ENCODE results near the gene DST. TPM values are rescaled to one million over a fixed set of nuclear protein-coding genes. Genes with fewer than 3 reads are reported as not detected.

DST gene
- total and polyA plus RNA-seq, 2 of the 8 experiments (the other 6 are each of a cell fraction or from before 2014, with no cell fraction given), result 49.4 to 116 TPM

DNA sequence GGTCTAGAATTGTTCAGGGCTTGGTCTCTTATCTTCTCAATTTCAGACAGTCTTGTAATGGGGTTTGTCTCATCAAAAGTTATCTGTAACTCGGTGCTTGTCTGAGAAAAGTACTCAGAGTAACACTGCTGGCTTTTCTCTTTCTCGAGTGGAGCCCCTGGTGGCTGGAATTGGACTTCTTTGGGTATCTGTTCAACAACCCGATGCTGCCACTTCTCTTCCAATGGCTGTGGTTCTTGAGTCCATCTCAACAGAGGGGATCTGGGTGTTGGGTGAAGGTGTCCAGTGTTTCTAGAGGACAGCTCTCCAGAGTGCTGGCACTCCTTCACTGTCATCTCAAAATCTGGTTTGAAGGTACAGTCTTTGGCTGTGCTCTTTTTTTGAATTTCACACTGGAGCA is 24.6 kb downstream of the DST start:
- H3K4ac ChIP-seq (replicated peaks; ENCODE audit: insufficient read length, low read depth, low read length), result no peak overlapping the region
- no peak overlapping the region for H2BK12ac ChIP-seq (ENCODE audit: low read depth, low read length)
- H3K27ac ChIP-seq (ENCODE audit: low read depth, low read length), result no peak overlapping the region
- H4K20me1 ChIP-seq (replicated peaks in 1 of 2; ENCODE audit: control insufficient read depth in 1 of 2, insufficient read depth in 2 of 2, low read length in 2 of 2), result no peaks in the 10 kb centered on the region
- H4K5ac ChIP-seq (ENCODE audit: insufficient read length, low read depth, low read length), result no peak overlapping the region
- CTCF ChIA-PET (ENCODE audit: partially characterized antibody), result interaction anchor here (0.7 to 2.2 kb wide), 8 partner anchors 9 to 70 kb away, joined by 3 to 5 read pairs (median 4); partner anchors contain the start of gene DST
- no peak overlapping the region for H2BK15ac ChIP-seq (ENCODE audit: low read length)
- no peak overlapping the region for H3K18ac ChIP-seq (ENCODE audit: extremely low read depth, low read length)
- H3K4me3 ChIP-seq (ENCODE audit: extremely low read depth in 1 of 4, insufficient read depth in 2 of 4, low read depth in 3 of 4, low read length in 4 of 4), result no peak overlapping the region
- no peaks in the 10 kb centered on the region for H3K9me3 ChIP-seq (ENCODE audit: insufficient read depth in 2 of 2, low read depth in 1 of 2, low read length in 1 of 2)
- DNase-seq (ENCODE audit: low read depth in 1 of 2, low spot score in 2 of 2) (peak in 1 of 2 experiments; percentile 51), FAIRE-seq (peak; percentile 7)
- no peak overlapping the region for H4K91ac ChIP-seq (replicated peaks; ENCODE audit: insufficient read length, low read length)
- peaks cover 2 to 50% (median 13%) of the 10 kb centered on the region in 4 experiments; a peak in 6 of 8 replicates for H3K36me3 ChIP-seq (ENCODE audit: control insufficient read depth in 2 of 4, insufficient read depth in 4 of 4, low read length in 3 of 4)
- no peak overlapping the region for H3K4me2 ChIP-seq (ENCODE audit: insufficient read depth in 1 of 2, low read depth in 2 of 2, low read length in 2 of 2)
- no peak overlapping the region for H2AFZ ChIP-seq (ENCODE audit: low read length)
- H2AK5ac ChIP-seq (ENCODE audit: low read depth, low read length), result no peak overlapping the region
- WGBS, 2 experiments (ENCODE audit: extremely low coverage in 1 of 2, insufficient coverage in 1 of 2, insufficient read length in 1 of 2, insufficient replicate concordance in 2 of 2, low coverage in 1 of 2, low lambda C conversion rate in 2 of 2, missing lambda C conversion rate in 1 of 2), result 86% methylated on average over 3 of the region's 3 CpGs; no CpG with 5 or more reads in 1 of the 2 experiments
- no peak overlapping the region for H2BK5ac ChIP-seq (ENCODE audit: low read depth, low read length)
- H3K23me2 ChIP-seq (ENCODE audit: low read depth, low read length), result no peaks in the 10 kb centered on the region
- no peak overlapping the region for H4K8ac ChIP-seq (ENCODE audit: extremely low read depth, insufficient read depth, low read length)
- H3K23ac ChIP-seq (ENCODE audit: insufficient read length), result no peak overlapping the region
- POLR2A ChIA-PET (ENCODE audit: partially characterized antibody), result no interaction called here
- H3K4me1 ChIP-seq (replicated peaks in 1 of 4; ENCODE audit: control insufficient read depth in 3 of 4, insufficient read depth in 4 of 4, low read length in 3 of 4), result no peaks in the 10 kb centered on the region; a peak in 1 of 7 replicates
- no peak overlapping the region for H3K56ac ChIP-seq (replicated peaks; ENCODE audit: insufficient read length, low read depth, low read length)
- H3K14ac ChIP-seq (ENCODE audit: insufficient read length), result no peak overlapping the region
- TF ChIP-seq TEAD4 (IDR thresholded peaks at IDR 0.05; ENCODE audit: low read depth, low read length) (peak; percentile 49; the same call in 1 of the 2 replicates), FOSL1 (IDR thresholded peaks at IDR 0.05; ENCODE audit: insufficient read depth, low read depth, low read length) (no peak), ASH2L (IDR thresholded peaks at IDR 0.05; ENCODE audit: low read length) (no peak)
- TF ChIP-seq, protein P1, sequence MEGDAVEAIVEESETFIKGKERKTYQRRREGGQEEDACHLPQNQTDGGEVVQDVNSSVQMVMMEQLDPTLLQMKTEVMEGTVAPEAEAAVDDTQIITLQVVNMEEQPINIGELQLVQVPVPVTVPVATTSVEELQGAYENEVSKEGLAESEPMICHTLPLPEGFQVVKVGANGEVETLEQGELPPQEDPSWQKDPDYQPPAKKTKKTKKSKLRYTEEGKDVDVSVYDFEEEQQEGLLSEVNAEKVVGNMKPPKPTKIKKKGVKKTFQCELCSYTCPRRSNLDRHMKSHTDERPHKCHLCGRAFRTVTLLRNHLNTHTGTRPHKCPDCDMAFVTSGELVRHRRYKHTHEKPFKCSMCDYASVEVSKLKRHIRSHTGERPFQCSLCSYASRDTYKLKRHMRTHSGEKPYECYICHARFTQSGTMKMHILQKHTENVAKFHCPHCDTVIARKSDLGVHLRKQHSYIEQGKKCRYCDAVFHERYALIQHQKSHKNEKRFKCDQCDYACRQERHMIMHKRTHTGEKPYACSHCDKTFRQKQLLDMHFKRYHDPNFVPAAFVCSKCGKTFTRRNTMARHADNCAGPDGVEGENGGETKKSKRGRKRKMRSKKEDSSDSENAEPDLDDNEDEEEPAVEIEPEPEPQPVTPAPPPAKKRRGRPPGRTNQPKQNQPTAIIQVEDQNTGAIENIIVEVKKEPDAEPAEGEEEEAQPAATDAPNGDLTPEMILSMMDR (IDR thresholded peaks at IDR 0.05; ENCODE audit: control extremely low read depth in 1 of 3, insufficient read depth in 1 of 3, low read depth in 1 of 3, low read length in 3 of 3), result peak in 2 of 3 experiments; percentile 20 to 47; a peak in 2 of 4 replicates
- no peak overlapping the region for H3K9ac ChIP-seq (replicated peaks in 1 of 4; ENCODE audit: extremely low read depth in 1 of 4, low read depth in 3 of 4, low read length in 3 of 4)
- no peaks in the 10 kb centered on the region for H3K79me2 ChIP-seq (ENCODE audit: control insufficient read depth in 1 of 2, insufficient read depth in 2 of 2, low read length in 2 of 2)
- H2BK120ac ChIP-seq (replicated peaks; ENCODE audit: low read depth, low read length), result no peak overlapping the region
- no peaks in the 10 kb centered on the region for H3K79me1 ChIP-seq (ENCODE audit: low read depth, low read length)
- no peaks in the 10 kb centered on the region for H3K27me3 ChIP-seq (replicated peaks in 1 of 4; ENCODE audit: control insufficient read depth in 3 of 4, extremely low read depth in 1 of 4, insufficient read depth in 3 of 4, low read length in 3 of 4)
- H2BK20ac ChIP-seq (ENCODE audit: low read length), result no peak overlapping the region
